Measurements from ENCODE around the gene EPDR1.

GRCh38 chr7:37964196-37964595, 43.8 kb downstream of the EPDR1 start:
- TF ChIP-seq CTCF (conservative IDR thresholded peaks at IDR 0.05 in 1 of 2, IDR thresholded peaks at IDR 0.05 in 1 of 2; ENCODE audit: low read depth in 1 of 2, low read length in 2 of 2) (no peak), EZH2 (IDR thresholded peaks at IDR 0.05; ENCODE audit: low read length, missing control alignments) (no peak)
